GM21576 (cell line): Measurements from ENCODE around the gene PPP4R1.

Experiments used
- ATAC-seq: cut with Tn5 transposase; IDR thresholded peaks from one replicate; pipeline ENCODE4 v1.9.1; 2021; ENCODE audit warnings: mild to moderate bottlenecking, moderate library complexity; ENCODE audit not compliant: unreplicated experiment

Gene PPP4R1

GRCh38 chr18:9519399-9519798 is 95.0 kb downstream of the PPP4R1 start:
- ATAC-seq: no peak

DNA sequence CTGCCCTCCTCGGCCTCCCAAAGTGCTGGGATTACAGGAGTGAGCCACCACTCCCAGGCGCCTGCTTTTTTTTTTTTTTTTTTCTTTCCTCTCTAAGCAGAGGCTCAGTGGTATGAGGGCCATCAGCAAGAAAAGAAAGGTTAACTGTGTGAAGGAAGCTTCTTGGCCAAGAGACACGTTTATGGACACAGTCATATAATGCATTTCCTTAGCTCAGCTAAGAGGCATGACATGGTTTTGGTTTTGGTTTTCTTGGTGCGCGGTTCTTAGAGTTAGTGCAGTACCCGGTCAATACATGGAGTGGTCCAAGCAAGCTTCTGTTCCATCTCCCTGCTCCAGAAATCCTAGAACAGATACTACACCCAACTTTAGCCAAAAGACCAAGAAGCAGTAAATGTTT is 96.5 kb downstream of the PPP4R1 start:
- ATAC-seq: no peak

DNA sequence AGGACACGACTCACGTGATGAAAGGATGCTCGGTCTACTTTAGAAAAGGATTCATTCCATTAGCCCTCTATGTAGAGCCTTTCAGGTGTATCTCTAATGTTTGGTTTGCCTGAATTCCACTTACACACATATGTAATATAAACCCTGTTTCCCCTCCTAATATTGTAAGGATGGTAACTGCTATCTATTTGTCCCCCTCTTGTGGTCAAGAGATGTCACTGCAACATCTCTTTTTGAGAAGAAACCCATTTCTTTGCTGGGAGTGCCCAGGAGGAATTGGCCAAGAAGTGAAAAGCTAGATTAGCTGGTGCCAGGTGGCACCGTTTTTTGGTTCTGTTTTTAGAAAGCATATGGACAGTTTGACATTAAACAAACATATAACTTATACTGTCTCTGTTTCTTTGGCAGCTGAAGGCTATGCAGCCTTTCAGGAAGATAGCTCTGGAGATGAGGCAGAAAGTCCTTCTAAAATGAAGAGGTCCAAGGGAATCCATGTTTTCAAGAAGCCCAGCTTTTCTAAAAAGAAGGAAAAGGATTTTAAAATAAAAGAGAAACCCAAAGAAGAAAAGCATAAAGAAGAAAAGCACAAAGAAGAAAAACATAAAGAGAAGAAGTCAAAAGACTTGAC is 97.8 kb downstream of the PPP4R1 start:
- ATAC-seq: no peak

GRCh38 chr18:9513971-9514512 is 100.3 kb downstream of the PPP4R1 start:
- ATAC-seq: no peak

DNA sequence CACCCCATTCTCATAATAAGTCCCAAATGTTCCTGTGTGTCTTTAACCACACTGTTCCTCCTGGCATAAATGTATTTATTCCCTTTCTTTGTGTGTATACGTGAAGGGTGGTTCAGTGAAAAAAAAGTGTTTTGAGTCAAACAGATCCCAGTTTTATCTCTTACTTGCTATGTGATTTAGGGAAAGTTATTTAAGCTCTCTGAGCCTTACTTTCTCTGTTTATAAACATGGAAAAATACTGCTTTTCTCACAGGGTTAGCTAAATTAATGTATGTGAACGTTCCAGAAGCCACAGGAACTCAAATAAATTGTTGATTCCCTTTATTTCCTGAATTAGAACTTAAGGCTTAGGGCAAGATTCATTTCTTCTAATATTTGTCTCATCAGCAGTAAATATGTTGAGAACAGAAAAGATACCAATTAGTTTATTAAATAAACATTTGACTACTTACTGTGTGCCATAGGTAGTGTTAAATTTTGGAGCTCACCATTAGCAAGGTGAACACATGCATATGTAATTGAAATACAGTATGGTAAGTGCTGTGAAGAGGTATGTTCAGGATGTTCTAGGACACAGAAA is 105.8 kb downstream of the PPP4R1 start:
- no peak for ATAC-seq

GRCh38 chr18:9507565-9508088 is 106.7 kb downstream of the PPP4R1 start:
- ATAC-seq: no peak

- ATAC-seq: no peak
These were observed 108.1 kb downstream of the PPP4R1 start for GRCh38 chr18:9506046-9506792.
